Suppressor macrophage treated with lipopolysaccharide for 4 hours (primary cell): ENCODE data around the gene CPA2.
"Not testable (repeated sequence)": the region's sequence is repeated elsewhere in the genome, so short reads cannot be mapped to it uniquely, and the experiment has no call there.

ENCODE experiments used
- DNase-seq: peaks from one replicate; pipeline ENCODE4 v3.0.0-alpha.2; 2020

The CPA2 gene

GRCh38 chr7:130266258-130266960 is at the start of gene CPA2:
CPA2 (plus strand) TSS chr7:130266863; CDS start chr7:130266882, 19 bp downstream.
- DNase-seq: no peak

DNA sequence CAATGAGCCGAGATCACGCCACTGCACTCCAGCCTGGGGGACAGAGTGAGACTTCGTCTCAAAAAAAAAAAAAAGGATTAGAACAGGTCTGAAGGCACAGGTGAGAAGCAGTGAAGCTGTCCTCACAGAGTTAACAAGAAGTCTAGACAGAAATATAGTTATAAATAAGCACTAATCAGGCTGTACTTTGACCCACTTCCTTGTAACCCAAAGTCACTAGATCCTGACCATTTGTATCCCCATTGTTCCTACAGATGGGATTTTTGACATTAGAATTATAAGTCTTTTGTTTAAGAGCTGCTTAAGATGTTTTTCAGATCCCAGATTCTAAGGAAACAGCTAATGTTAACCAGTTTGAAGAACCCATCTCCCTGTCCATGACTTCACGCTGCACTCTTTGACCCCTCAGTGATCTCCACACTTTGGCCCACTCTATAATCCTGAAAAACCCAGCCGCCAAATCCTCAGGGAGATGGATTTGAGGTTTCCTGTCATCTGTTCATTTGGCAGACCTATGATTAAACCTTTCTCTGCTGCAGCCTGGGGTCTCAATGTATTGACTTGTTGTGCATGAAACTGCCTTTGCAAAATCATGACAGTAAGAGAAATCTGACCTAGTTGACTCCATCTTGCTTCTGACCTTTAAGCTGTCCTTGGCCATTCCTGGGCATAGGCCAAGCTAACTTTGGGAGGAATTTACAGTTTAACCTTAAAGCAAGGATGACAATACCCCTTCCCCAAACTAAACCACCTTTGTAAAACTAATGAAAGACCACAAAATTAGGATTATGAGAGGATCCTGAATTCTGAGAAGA is 47.6 kb upstream of the CPA2 start:
- no peak for DNase-seq

GRCh38 chr7:130219871-130220270 is 46.8 kb upstream of the CPA2 start:
- DNase-seq: no peak

- no peak for DNase-seq
Observed at GRCh38 chr7:130221746-130222145, 44.9 kb upstream of the CPA2 start.

- DNase-seq: no peak
Observed at GRCh38 chr7:130223646-130224045, 43.0 kb upstream of the CPA2 start.

DNA sequence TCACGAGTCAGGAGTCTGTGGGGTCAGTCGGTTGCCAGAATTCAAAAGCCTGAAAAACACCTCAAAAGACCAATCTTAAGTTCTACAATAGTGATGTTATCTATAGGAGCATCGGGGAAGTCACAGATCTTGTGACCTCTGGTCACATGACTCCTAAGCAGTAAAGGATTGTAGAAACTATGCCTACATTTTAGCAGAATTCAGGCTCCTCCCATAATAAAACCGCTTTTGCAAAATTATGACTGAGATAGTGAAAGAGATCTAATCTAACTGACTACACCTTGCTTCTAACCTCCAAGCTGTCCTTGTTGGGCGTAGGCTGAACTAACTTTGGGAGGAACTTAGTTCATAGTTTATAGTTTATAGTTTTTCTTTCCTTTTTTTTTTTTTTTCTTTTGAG is 42.5 kb upstream of the CPA2 start:
- DNase-seq: no peak

GRCh38 chr7:130224923-130225322 is 41.7 kb upstream of the CPA2 start:
- not testable (repeated sequence) for DNase-seq

GRCh38 chr7:130226333-130226732 is 40.3 kb upstream of the CPA2 start:
- no peak for DNase-seq

- no peak for DNase-seq
Observed at GRCh38 chr7:130227883-130228575, 38.6 kb upstream of the CPA2 start.

- no peak for DNase-seq
Observed at GRCh38 chr7:130228840-130229502, 37.7 kb upstream of the CPA2 start.

DNA sequence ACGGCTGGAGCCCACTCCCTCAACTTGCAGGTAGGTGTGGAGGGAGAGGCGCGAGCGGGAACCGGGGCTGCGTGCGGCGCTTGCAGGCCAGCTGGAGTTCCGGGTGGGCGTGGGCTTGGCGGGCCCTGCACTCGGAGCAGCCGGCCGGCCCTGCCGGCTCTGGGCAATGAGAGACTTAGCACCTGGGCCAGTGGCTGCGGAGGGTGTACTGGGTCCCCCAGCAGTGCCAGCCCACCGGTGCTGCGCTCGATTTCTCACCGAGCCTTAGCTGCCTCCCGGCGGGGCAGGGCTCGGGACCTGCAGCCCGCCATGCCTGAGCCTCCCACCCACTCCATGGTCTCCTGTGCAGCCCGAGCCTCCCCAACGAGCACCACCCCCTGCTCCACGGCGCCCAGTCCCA is 36.7 kb upstream of the CPA2 start:
- DNase-seq: not testable (repeated sequence)

DNA sequence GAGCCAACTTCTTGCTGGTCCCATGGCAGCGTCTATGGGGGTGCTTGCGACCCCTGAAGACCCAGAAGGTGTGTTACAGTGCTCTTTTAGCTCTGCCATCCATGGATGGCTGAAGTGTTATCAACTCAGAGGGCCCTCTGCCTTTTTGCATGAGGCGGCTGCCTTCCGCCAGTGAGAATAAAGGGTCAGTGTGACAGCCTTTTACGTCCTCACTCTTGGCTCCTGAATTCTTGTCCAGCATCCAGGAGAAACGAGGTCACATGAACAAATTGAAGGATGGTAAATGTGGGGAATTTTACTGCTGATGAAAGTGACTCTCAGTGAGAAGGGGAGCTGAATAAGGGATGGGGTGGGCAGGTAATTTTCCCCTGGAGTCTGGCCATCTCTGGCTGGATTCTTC is 34.9 kb upstream of the CPA2 start:
- DNase-seq: no peak

- DNase-seq: no peak
Observed at GRCh38 chr7:130232209-130232608, 34.5 kb upstream of the CPA2 start.

DNA sequence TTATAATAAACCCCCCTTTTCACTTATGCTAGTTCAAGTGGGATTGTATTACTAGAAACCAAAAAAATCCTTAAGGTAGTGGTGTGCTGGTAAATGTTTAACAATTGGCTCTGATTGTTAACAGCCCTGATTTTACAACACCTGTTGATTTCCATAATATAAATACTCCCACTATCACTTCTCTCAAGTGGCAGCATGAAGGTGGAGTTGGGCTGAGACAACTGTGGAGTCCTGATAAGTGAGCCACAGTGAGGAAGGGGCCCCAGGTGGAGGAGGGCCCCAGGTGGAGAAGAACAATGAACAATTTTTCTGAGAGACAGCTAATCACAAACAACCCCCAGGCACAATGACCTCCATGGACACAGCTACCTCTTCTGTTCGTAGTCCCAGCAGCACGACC is 32.6 kb upstream of the CPA2 start:
- no peak for DNase-seq

DNA sequence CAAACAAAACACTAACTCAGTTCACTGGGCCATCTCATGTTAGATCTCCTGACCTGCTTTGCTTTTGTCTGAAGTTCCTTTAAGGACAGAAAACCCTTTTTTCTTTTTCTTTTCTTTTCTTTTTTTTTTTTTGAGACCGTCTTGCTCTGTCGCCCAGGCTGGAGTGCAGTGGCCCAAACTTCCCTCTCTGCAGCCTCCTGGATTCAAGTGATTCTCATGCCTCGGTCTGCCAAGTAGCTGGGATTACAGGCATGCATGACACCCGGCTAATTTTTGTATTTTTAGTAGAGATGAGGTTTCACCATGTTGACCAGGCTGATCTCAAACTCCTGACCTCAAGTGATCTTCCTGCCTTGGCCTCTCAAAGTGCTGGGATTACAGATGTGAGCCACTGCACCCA is 30.3 kb upstream of the CPA2 start:
- not testable (repeated sequence) for DNase-seq

DNA sequence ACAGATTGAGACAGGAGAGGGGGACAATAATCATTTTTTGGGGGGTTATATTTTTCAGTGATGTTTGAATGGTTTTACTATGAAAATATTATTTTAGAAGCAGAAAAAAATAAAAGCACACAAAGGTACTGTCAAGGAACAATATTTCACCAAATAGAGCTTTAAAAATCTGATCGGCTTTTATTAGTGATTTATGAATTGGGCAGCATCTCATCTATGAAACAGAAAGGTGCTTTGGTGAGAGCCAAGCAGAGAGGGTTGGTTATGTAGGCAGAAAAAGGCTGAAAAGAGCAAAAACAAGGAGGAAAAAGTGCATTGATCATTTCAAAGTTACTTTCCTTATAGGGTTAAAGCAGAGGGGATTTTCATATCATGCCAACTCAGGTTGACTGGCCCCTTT is 26.4 kb upstream of the CPA2 start:
- DNase-seq: no peak

GRCh38 chr7:130242198-130243014 is 24.3 kb upstream of the CPA2 start:
- peak; percentile 63 for DNase-seq

- DNase-seq: peak; percentile 57
Observed at GRCh38 chr7:130243486-130243885, 23.2 kb upstream of the CPA2 start.

- not testable (repeated sequence) for DNase-seq
Observed at GRCh38 chr7:130246491-130246890, 20.2 kb upstream of the CPA2 start.

DNA sequence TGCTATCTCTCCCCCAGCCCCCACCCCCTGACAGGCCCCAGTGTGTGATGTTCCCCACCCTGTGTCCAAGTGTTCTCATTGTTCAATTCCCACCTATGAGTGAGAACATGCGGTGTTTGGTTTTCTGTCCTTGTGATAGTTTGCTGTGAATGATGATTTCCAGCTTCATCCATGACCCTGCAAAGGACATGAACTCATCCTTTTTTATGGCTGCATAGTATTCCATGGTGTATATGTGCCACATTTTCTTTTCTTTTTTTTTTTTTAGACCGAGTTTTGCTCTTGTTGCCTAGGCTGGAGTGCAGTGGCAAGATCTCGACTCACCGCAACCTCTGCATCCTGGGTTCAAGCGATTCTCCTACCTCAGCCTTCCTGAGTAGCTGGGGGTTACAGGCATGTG is 17.8 kb upstream of the CPA2 start:
- not testable (repeated sequence) for DNase-seq

DNA sequence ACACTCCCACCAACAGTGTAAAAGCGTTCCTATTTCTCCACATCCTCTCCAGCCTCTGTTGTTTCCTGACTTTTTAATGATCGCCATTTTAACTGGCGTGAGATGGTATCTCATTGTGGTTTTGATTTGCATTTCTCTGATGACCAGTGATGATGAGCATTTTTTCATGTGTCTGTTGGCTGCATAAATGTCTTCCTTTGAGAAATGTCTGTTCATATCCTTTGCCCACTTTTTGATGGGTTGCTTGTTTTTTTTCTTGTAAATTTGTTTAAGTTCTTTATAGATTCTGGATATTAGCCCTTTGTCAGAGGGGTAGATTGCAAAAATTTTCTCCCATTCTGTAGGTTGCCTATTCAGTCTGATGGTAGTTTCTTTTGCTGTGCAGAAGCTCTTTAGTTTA is 17.0 kb upstream of the CPA2 start:
- DNase-seq: not testable (repeated sequence)

GRCh38 chr7:130254555-130254954 is 12.1 kb upstream of the CPA2 start:
- DNase-seq: no peak
